B cell (primary cell): Measurements from ENCODE around the gene ABCA4.

Source experiments
- CTCF ChIP-seq: fragments of 200-600 bp; IDR thresholded peaks from one replicate; pipeline ENCODE4 v1.8.0; 2022; ENCODE audit warnings: antibody characterized with exemption, mild to moderate bottlenecking
- EZH2 ChIP-seq: IDR thresholded peaks from 2 replicates; pipeline ENCODE4 v1.6.1; 2012; ENCODE audit warnings: borderline replicate concordance, low read depth, mild to moderate bottlenecking, moderate library complexity, low read length; ENCODE audit not compliant: insufficient read depth, poor library complexity, severe bottlenecking

GRCh38 chr1:94095744-94096469, 25.0 kb downstream of the ABCA4 start:
- no peak for TF ChIP-seq CTCF
- no peak for TF ChIP-seq EZH2
